ENCODE measurements around the gene GARRE1. TPM values are rescaled to one million over a fixed set of nuclear protein-coding genes. Genes with fewer than 3 reads are reported as not detected.

GARRE1 gene
- total and polyA plus RNA-seq, 2 of the 8 experiments (the other 6 are each of a cell fraction or from before 2014, with no cell fraction given) = 16.4 to 23.1 TPM

Other genes starting within 250 kb of the GARRE1 start
- 190 and 195 TPM in 2 replicates for gene LSM14A, start 82.0 kb upstream of the GARRE1 start, total RNA-seq (2021; fragmentation: NEBNext Ultra II Directional; extraction: Animal tissue kit (Norgen Biotek cat#: 25700))
- 117 and 149 TPM in 2 replicates for gene LSM14A, start 82.0 kb upstream of the GARRE1 start, polyA plus RNA-seq (2011; rRNA removed)
- gene GPI, start 110.6 kb downstream of the GARRE1 start, total RNA-seq (2021; fragmentation: NEBNext Ultra II Directional; extraction: Animal tissue kit (Norgen Biotek cat#: 25700)) = 360 and 370 TPM in 2 replicates
- gene GPI, start 110.6 kb downstream of the GARRE1 start, polyA plus RNA-seq (2011; rRNA removed) = 171 and 240 TPM in 2 replicates
- 50.8 and 51.5 TPM in 2 replicates for gene PDCD2L, start 149.8 kb downstream of the GARRE1 start, total RNA-seq (2021; fragmentation: NEBNext Ultra II Directional; extraction: Animal tissue kit (Norgen Biotek cat#: 25700))
- 78.1 and 80.2 TPM in 2 replicates for gene PDCD2L, start 149.8 kb downstream of the GARRE1 start, polyA plus RNA-seq (2011; rRNA removed)
- gene UBA2, start 173.8 kb downstream of the GARRE1 start, total RNA-seq (2021; fragmentation: NEBNext Ultra II Directional; extraction: Animal tissue kit (Norgen Biotek cat#: 25700)) = 181 and 182 TPM in 2 replicates
- 100.0 and 111 TPM in 2 replicates for gene UBA2, start 173.8 kb downstream of the GARRE1 start, polyA plus RNA-seq (2011; rRNA removed)
- gene WTIP, start 227.2 kb downstream of the GARRE1 start, total RNA-seq (2021; fragmentation: NEBNext Ultra II Directional; extraction: Animal tissue kit (Norgen Biotek cat#: 25700)) = 15.4 and 20.3 TPM in 2 replicates
- 8.7 and 10.8 TPM in 2 replicates for gene WTIP, start 227.2 kb downstream of the GARRE1 start, polyA plus RNA-seq (2011; rRNA removed)

Data from H1 (cell line).